ENCODE data around the gene AUTS2.

The AUTS2 gene

DNA sequence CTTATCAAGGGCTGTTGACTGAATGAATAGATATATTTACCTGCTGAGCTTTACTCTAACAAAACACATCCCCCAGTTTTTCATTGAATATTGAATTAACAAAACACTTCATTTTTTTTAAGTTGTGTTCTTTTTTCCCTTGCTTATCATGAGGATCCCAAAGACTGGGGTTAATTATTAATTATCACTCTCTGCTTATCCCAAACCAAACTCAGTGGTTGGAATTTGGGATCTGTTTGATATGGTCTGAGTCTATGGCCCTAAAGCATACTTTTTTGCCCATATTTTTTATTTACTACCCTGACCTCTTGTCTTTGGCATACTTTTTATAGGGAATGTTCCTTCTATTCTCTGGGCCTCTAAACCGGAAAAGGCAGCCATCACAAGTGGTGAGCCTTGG is 836.5 kb downstream of the AUTS2 start (continued):
- TF ChIP-seq ZNF473 (tag by site-specific recombination; IDR thresholded peaks at IDR 0.05) (no peak), SP3 (tag by site-specific recombination; IDR thresholded peaks at IDR 0.05) (no peak)

DNA sequence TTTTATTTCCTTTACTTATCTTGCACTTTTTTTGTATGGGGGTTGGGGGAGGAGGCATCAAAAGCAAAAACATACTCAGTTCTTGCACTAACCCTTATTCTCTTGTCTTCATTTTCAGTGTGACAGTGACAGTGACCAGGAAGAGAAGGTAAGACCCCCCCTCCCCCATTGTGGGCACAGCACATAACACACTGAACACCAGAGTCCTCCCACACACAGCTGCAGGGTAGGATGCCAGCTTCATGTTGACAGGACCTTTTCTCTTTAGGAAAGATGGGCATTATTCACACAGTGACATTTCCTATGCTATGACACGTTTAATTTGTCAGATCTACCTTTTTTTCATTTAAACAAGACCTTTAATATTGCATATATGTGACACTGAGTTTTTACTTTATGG is 837.4 kb downstream of the AUTS2 start:
- no peak overlapping the region for H3K4me3 ChIP-seq (ENCODE audit: low read depth, low read length)
- ChIA-PET CTCF (no interaction called here), POLR2A (no interaction called here)
- H3K27ac ChIP-seq (ENCODE audit: extremely low read depth, low read depth, low read length) = no peak overlapping the region
- no peaks in the 10 kb centered on the region for H3K9me3 ChIP-seq (ENCODE audit: control insufficient read depth, insufficient read depth, low read depth, low read length)
- peaks cover 4% of the 10 kb centered on the region; the same call in 1 of the 2 replicates for H3K4me1 ChIP-seq (ENCODE audit: control insufficient read depth, insufficient read depth, low read length)
- TF ChIP-seq ZNF24 (tag by site-specific recombination; IDR thresholded peaks at IDR 0.05) = no peak
- no peak for TF ChIP-seq GLIS1 (tag by site-specific recombination; IDR thresholded peaks at IDR 0.05)
- no peak for TF ChIP-seq ZBTB20 (tag by site-specific recombination; IDR thresholded peaks at IDR 0.05)
- H3K36me3 ChIP-seq (ENCODE audit: control insufficient read depth in 2 of 2, insufficient read depth in 1 of 2, low read length in 2 of 2) = no peaks in the 10 kb centered on the region

DNA sequence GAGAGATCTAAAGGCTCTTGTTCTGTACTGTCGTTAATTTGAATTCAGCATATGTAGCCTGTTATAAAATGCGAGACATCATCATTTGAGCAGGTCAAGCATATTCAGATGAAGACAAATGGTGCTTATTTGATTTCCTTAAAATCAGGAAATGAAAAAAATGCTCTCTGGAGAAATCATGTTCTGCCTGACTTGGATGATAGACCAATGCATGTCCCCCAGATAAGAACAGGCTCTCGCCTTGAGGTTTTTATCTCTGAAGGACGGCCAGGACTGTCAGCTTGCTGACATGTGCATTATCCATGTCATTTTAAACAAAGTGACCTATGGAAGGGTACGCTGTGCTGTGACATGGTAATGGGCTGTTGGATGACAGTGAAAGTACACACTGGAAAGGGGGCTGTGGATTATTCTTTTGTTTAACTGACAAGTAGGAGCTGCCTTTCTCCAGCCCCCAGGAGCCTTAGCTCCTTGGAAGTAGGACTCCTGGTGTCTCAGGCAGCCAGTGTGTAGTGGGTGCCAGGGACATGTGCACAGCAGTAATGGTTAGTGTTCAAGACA is 838.6 kb downstream of the AUTS2 start:
- Histone ChIP-seq H3K36me3 (ENCODE audit: control insufficient read depth in 2 of 2, insufficient read depth in 1 of 2, low read length in 2 of 2) (no peaks in the 10 kb centered on the region), H3K27ac (ENCODE audit: extremely low read depth, low read depth, low read length) (no peak overlapping the region), H3K4me1 (ENCODE audit: control insufficient read depth, insufficient read depth, low read length) (peaks cover 3% of the 10 kb centered on the region; the same call in 1 of the 2 replicates), H3K9me3 (ENCODE audit: control insufficient read depth, insufficient read depth, low read depth, low read length) (no peaks in the 10 kb centered on the region), H3K4me3 (ENCODE audit: low read depth, low read length) (no peak overlapping the region)
- ChIA-PET POLR2A (no interaction called here), CTCF (no interaction called here)
- TF ChIP-seq ZNF571 (tag by site-specific recombination; IDR thresholded peaks at IDR 0.05) (no peak), ZNF776 (tag by site-specific recombination; IDR thresholded peaks at IDR 0.05; ENCODE audit: borderline replicate concordance) (no peak)

DNA sequence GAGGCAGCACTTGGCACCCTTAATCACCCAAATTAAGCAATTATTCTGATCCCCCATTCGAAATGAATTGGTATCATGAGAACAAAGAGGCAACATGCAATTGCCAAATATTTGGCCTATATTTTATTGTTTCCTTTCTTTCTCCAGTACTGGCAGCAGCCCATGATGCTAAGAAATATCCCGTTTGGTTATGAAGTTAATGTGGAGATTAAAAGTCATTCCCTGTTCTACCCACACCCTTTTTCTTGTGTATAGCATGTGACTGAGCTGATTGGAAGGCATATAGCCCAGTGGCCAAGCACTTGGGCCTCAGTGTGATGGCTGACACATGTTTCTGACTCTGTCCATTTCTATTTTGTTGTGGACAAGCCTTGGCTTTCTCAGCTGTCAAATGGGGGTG is 841.4 kb downstream of the AUTS2 start:
- no peaks in the 10 kb centered on the region for H3K36me3 ChIP-seq (ENCODE audit: control insufficient read depth in 2 of 2, insufficient read depth in 1 of 2, low read length in 2 of 2)
- H3K4me3 ChIP-seq (ENCODE audit: low read depth, low read length) = no peak overlapping the region
- no peak for TF ChIP-seq GLIS2 (tag by site-specific recombination; IDR thresholded peaks at IDR 0.05)
- no peak for TF ChIP-seq ZNF426 (tag by site-specific recombination; IDR thresholded peaks at IDR 0.05)
- no peak for TF ChIP-seq ZNF138 (tag by site-specific recombination; IDR thresholded peaks at IDR 0.05; ENCODE audit: borderline replicate concordance)
- TF ChIP-seq, protein P1, sequence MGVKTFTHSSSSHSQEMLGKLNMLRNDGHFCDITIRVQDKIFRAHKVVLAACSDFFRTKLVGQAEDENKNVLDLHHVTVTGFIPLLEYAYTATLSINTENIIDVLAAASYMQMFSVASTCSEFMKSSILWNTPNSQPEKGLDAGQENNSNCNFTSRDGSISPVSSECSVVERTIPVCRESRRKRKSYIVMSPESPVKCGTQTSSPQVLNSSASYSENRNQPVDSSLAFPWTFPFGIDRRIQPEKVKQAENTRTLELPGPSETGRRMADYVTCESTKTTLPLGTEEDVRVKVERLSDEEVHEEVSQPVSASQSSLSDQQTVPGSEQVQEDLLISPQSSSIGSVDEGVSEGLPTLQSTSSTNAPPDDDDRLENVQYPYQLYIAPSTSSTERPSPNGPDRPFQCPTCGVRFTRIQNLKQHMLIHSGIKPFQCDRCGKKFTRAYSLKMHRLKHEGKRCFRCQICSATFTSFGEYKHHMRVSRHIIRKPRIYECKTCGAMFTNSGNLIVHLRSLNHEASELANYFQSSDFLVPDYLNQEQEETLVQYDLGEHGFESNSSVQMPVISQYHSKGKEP (tag by site-specific recombination; IDR thresholded peaks at IDR 0.05) = no peak
- no peak for TF ChIP-seq ZNF529 (tag by site-specific recombination; IDR thresholded peaks at IDR 0.05; ENCODE audit: insufficient replicate concordance)
- no peak for TF ChIP-seq KLF7 (tag by site-specific recombination; IDR thresholded peaks at IDR 0.05; ENCODE audit: borderline replicate concordance)
- TF ChIP-seq SALL2 (tag by site-specific recombination; IDR thresholded peaks at IDR 0.05; ENCODE audit: borderline replicate concordance) = no peak
- TF ChIP-seq, protein P2, sequence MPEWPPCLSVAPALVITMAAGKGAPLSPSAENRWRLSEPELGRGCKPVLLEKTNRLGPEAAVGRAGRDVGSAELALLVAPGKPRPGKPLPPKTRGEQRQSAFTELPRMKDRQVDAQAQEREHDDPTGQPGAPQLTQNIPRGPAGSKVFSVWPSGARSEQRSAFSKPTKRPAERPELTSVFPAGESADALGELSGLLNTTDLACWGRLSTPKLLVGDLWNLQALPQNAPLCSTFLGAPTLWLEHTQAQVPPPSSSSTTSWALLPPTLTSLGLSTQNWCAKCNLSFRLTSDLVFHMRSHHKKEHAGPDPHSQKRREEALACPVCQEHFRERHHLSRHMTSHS (tag by site-specific recombination; IDR thresholded peaks at IDR 0.05) = no peak
- TF ChIP-seq, protein P3, sequence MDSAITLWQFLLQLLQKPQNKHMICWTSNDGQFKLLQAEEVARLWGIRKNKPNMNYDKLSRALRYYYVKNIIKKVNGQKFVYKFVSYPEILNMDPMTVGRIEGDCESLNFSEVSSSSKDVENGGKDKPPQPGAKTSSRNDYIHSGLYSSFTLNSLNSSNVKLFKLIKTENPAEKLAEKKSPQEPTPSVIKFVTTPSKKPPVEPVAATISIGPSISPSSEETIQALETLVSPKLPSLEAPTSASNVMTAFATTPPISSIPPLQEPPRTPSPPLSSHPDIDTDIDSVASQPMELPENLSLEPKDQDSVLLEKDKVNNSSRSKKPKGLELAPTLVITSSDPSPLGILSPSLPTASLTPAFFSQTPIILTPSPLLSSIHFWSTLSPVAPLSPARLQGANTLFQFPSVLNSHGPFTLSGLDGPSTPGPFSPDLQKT (IDR thresholded peaks at IDR 0.05; ENCODE audit: borderline replicate concordance, low read depth, low read length) = no peak
- TF ChIP-seq HOXC10 (CRISPR knock-in tag; IDR thresholded peaks at IDR 0.05) = no peak
- TF ChIP-seq ZNF843 (tag by site-specific recombination; IDR thresholded peaks at IDR 0.05) = no peak
- no peak for TF ChIP-seq ZNF394 (tag by site-specific recombination; IDR thresholded peaks at IDR 0.05; ENCODE audit: borderline replicate concordance)
- TF ChIP-seq ZNF791 (tag by site-specific recombination; IDR thresholded peaks at IDR 0.05) = no peak
- TF ChIP-seq ZFP41 (tag by site-specific recombination; IDR thresholded peaks at IDR 0.05; ENCODE audit: borderline replicate concordance) = no peak
- TF ChIP-seq GLI4 (tag by site-specific recombination; IDR thresholded peaks at IDR 0.05) = no peak
- TF ChIP-seq, protein P4, sequence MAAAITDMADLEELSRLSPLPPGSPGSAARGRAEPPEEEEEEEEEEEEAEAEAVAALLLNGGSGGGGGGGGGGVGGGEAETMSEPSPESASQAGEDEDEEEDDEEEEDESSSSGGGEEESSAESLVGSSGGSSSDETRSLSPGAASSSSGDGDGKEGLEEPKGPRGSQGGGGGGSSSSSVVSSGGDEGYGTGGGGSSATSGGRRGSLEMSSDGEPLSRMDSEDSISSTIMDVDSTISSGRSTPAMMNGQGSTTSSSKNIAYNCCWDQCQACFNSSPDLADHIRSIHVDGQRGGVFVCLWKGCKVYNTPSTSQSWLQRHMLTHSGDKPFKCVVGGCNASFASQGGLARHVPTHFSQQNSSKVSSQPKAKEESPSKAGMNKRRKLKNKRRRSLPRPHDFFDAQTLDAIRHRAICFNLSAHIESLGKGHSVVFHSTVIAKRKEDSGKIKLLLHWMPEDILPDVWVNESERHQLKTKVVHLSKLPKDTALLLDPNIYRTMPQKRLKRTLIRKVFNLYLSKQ (tag by site-specific recombination; IDR thresholded peaks at IDR 0.05; ENCODE audit: borderline replicate concordance) = no peak
- TF ChIP-seq, protein P5, sequence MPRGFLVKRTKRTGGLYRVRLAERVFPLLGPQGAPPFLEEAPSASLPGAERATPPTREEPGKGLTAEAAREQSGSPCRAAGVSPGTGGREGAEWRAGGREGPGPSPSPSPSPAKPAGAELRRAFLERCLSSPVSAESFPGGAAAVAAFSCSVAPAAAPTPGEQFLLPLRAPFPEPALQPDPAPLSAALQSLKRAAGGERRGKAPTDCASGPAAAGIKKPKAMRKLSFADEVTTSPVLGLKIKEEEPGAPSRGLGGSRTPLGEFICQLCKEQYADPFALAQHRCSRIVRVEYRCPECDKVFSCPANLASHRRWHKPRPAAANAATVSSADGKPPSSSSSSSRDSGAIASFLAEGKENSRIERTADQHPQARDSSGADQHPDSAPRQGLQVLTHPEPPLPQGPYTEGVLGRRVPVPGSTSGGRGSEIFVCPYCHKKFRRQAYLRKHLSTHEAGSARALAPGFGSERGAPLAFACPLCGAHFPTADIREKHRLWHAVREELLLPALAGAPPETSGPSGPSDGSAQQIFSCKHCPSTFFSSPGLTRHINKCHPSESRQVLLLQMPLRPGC (tag by site-specific recombination; IDR thresholded peaks at IDR 0.05) = no peak
- TF ChIP-seq SP2 (tag by site-specific recombination; IDR thresholded peaks at IDR 0.05) = no peak
- H3K9me3 ChIP-seq (ENCODE audit: control insufficient read depth, insufficient read depth, low read depth, low read length) = no peaks in the 10 kb centered on the region
- CTCF ChIA-PET = no interaction called here
- no peak overlapping the region for H3K27ac ChIP-seq (ENCODE audit: extremely low read depth, low read depth, low read length)
- POLR2A ChIA-PET = no interaction called here
- H3K4me1 ChIP-seq (ENCODE audit: control insufficient read depth, insufficient read depth, low read length) = no peaks in the 10 kb centered on the region
